ENCODE results near the gene CHRNA4. TPM values are rescaled to one million over a fixed set of nuclear protein-coding genes. Genes with fewer than 3 reads are reported as not detected.

The CHRNA4 gene
- total RNA-seq, 1 donor from 2014 or later: not detected

DNA sequence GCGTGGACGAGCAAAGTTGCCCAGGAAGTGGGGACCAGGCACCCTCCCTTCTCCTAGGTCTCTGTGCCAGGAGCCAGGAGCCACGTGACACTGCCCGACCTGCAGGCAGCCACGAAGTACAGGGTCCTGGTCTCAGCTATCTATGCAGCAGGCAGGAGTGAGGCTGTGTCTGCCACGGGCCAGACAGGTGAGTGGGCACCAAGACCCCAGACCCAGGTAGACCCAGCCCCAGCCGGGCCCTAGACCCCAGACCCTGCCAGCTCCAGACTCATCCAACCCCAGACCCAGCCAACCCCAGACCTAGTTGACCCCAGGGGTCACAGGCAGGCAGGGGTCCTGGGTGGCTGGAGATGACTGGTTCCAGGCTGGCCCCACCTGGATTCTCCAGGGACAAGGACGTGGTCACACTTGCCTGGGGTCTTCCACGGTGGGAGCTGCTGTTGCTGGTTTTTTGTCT lies 47.1 kb downstream of the CHRNA4 start:
- Histone ChIP-seq H3K4me3 (no peak overlapping the region), H3K9me3 (no peaks in the 10 kb centered on the region), H3K4me1 (peaks cover 16% of the 10 kb centered on the region), H3K27me3 (ENCODE audit: low read depth) (peaks cover 27% of the 10 kb centered on the region), H3K27ac (no peak overlapping the region), H3K36me3 (no peaks in the 10 kb centered on the region)
- DNase-seq (peak; percentile 40), ATAC-seq (no peak)
- no peak for TF ChIP-seq CTCF (IDR thresholded peaks at IDR 0.05)
- intact Hi-C loops (cut with DNase I): no loop called here

DNA sequence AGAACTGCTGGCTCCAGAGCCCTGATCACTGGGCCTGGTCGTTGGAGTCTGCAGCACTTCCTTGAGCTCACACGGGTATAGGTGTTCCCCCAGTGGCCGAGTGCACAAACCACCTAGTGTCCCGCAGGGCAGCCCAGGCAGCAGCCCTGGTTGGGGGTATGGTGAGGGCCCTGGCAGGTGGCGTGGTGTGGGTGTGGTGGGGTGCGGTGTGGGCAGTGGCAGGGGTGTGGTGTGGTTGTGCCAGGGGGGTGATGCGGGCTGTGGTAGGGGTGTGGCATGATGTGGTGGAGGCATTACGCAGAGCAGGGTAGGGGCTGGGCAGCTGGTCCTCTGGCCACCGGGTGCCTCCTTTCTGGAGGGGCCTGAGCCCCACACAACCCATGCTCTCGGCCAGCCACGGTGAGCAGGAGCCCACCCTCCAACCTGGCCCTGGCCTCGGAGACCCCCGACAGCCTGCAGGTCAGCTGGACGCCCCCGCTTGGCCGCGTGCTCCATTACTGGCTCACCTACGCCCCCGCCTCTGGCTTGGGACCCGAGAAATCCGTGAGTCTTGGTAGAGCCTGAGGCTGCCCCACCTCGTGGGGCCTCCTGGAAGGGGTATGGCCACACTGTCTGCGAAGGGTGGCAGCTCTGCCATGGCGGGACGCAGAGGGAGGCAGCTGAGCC lies 47.7 kb downstream of the CHRNA4 start:
- Histone ChIP-seq H3K4me3 (no peak overlapping the region), H3K9me3 (no peaks in the 10 kb centered on the region), H3K36me3 (no peaks in the 10 kb centered on the region), H3K27me3 (ENCODE audit: low read depth) (peaks cover 28% of the 10 kb centered on the region), H3K27ac (no peak overlapping the region), H3K4me1 (peaks cover 16% of the 10 kb centered on the region)
- TF ChIP-seq CTCF (IDR thresholded peaks at IDR 0.05): no peak
- intact Hi-C loops (cut with DNase I): no loop called here
- DNase-seq (peak; percentile 41), ATAC-seq (no peak)

GRCh38 chr20:63312690-63313348 lies 48.3 kb downstream of the CHRNA4 start:
- Histone ChIP-seq H3K27me3 (ENCODE audit: low read depth) (peaks cover 32% of the 10 kb centered on the region), H3K9me3 (no peaks in the 10 kb centered on the region), H3K4me1 (peaks cover 16% of the 10 kb centered on the region), H3K36me3 (no peaks in the 10 kb centered on the region), H3K4me3 (no peak overlapping the region), H3K27ac (no peak overlapping the region)
- TF ChIP-seq CTCF (IDR thresholded peaks at IDR 0.05): no peak
- DNase-seq (no peak), ATAC-seq (peak in 1 of 2 donors; percentile 6)
- intact Hi-C loops (cut with DNase I): no loop called here

DNA sequence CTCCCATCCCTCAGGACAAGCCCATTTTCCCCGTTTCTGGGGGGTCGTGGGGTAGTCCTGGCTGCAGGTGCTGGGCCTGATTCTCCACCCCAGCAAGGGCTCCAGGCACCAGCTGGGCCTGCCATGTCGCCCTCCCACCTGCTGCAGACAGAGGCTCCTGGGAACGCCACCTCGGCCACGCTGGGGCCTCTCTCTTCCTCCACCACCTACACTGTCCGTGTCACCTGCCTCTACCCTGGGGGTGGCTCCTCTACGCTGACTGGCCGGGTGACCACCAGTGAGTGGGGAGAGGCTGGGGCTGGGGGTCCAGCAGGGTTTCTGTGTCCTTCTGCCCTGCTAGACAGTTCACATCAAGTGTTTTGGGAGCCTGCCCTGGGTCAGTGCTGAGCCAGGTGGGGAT lies 48.9 kb downstream of the CHRNA4 start:
- Histone ChIP-seq H3K9me3 (no peaks in the 10 kb centered on the region), H3K4me3 (no peak overlapping the region), H3K27me3 (ENCODE audit: low read depth) (peaks cover 37% of the 10 kb centered on the region), H3K36me3 (no peaks in the 10 kb centered on the region), H3K4me1 (peaks cover 16% of the 10 kb centered on the region), H3K27ac (no peak overlapping the region)
- ATAC-seq: no peak
- intact Hi-C loops (cut with DNase I): no loop called here
- DNase-seq: no peak
- TF ChIP-seq CTCF (IDR thresholded peaks at IDR 0.05): no peak

GRCh38 chr20:63311833-63312243 lies 49.3 kb downstream of the CHRNA4 start:
- no peak for DNase-seq
- H3K27me3 ChIP-seq (ENCODE audit: low read depth): peaks cover 42% of the 10 kb centered on the region
- H3K4me3 ChIP-seq: no peak overlapping the region
- H3K27ac ChIP-seq: no peak overlapping the region
- peaks cover 16% of the 10 kb centered on the region for H3K4me1 ChIP-seq
- H3K9me3 ChIP-seq: no peaks in the 10 kb centered on the region
- no peaks in the 10 kb centered on the region for H3K36me3 ChIP-seq
- intact Hi-C loops (cut with DNase I): no loop called here
- no peak for ATAC-seq
- TF ChIP-seq CTCF (IDR thresholded peaks at IDR 0.05): no peak

All from lower lobe of right lung (tissue), 2 donors.